ENCODE data around the gene CNTN5.

The CNTN5 gene

DNA sequence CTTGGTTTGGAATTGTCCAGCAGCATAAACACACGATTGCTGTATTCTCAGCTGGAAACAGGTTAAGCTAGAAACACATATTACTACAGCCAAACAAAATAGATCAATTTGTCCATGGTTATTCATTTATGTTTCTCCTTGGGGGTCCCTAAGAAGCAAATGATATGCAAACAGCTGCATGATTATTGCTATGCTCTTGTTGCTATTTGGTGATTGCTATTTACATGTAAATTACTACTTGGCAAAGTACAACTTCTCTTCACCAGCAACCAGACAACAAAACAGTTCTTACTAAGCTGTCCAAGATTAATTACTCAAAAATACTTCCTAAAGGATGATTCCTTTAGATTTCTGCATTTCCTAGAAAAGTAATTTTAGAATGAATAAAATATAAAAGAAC, 1098.4 kb downstream of the CNTN5 start:
- no peak for DNase-seq
- Histone ChIP-seq H4K8ac (ENCODE audit: low read depth, low read length) (no peak overlapping the region), H3K18ac (ENCODE audit: low read length) (no peak overlapping the region), H3K9ac (ENCODE audit: low read length) (no peak overlapping the region), H2BK120ac (ENCODE audit: insufficient read depth, low read length, poor library complexity) (no peak overlapping the region), H2BK12ac (ENCODE audit: low read length) (no peak overlapping the region), H3K9me3 (ENCODE audit: insufficient read depth, low read depth, low read length) (no peaks in the 10 kb centered on the region), H4K91ac (ENCODE audit: low read depth, low read length) (no peak overlapping the region), H3K4me1 (ENCODE audit: control insufficient read depth in 1 of 2, insufficient read depth in 2 of 2, low read length in 2 of 2) (no peaks in the 10 kb centered on the region), H3K79me1 (ENCODE audit: low read length) (no peaks in the 10 kb centered on the region), H2AK5ac (ENCODE audit: low read length) (no peak overlapping the region), H3K27me3 (ENCODE audit: insufficient read depth, low read length) (no peaks in the 10 kb centered on the region), H3K79me2 (ENCODE audit: control insufficient read depth, insufficient read depth, low read length, poor library complexity) (no peaks in the 10 kb centered on the region), H2AFZ (ENCODE audit: insufficient read depth, low read length, poor library complexity) (no peak overlapping the region), H3K4me3 (ENCODE audit: low read depth, low read length) (no peak overlapping the region), H3K14ac (ENCODE audit: low read length) (no peak overlapping the region), H3K36me3 (ENCODE audit: control insufficient read depth in 1 of 2, insufficient read depth in 2 of 2, low read length in 2 of 2) (no peaks in the 10 kb centered on the region), H4K12ac (ENCODE audit: low read depth, low read length) (no peak overlapping the region), H3K4me2 (ENCODE audit: low read length) (no peak overlapping the region), H3K4ac (ENCODE audit: low read depth, low read length) (no peak overlapping the region), H2BK5ac (ENCODE audit: low read depth, low read length, poor library complexity) (no peak overlapping the region), H3K23ac (ENCODE audit: low read length) (no peak overlapping the region), H3K27ac (ENCODE audit: low read depth, low read length) (no peak overlapping the region)
- no CpG with 5 or more reads among the region's 1 CpG for WGBS (ENCODE audit: extremely low coverage, insufficient coverage, insufficient read length)

DNA sequence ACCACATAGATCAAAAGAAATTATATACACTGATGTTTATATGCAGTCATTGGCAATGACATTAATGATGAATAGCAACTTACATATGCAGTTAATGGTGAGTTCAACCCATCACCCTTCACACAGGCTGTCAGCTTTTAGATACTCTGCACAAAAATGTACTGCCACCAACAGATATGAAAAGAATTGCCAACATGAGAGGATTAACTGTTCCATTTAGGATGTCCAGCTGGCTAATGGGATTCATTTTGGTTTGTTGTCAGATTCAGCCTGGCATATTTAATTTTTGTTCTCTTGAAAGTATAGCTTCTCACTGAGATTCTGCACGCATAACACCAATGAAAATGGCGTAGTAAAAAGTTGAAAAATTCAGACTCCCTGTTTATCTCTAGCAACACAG, 1112.4 kb downstream of the CNTN5 start:
- Histone ChIP-seq H3K4me3 (ENCODE audit: low read depth, low read length) (no peak overlapping the region), H2AK5ac (ENCODE audit: low read length) (no peak overlapping the region), H3K23ac (ENCODE audit: low read length) (no peak overlapping the region), H3K9me3 (ENCODE audit: insufficient read depth, low read depth, low read length) (no peaks in the 10 kb centered on the region), H3K36me3 (ENCODE audit: control insufficient read depth in 1 of 2, insufficient read depth in 2 of 2, low read length in 2 of 2) (no peaks in the 10 kb centered on the region), H2BK12ac (ENCODE audit: low read length) (no peak overlapping the region), H3K27me3 (ENCODE audit: insufficient read depth, low read length) (no peaks in the 10 kb centered on the region), H2BK120ac (ENCODE audit: insufficient read depth, low read length, poor library complexity) (no peak overlapping the region), H3K9ac (ENCODE audit: low read length) (no peak overlapping the region), H3K79me1 (ENCODE audit: low read length) (no peaks in the 10 kb centered on the region), H3K14ac (ENCODE audit: low read length) (no peak overlapping the region), H3K4me1 (ENCODE audit: control insufficient read depth in 1 of 2, insufficient read depth in 2 of 2, low read length in 2 of 2) (no peaks in the 10 kb centered on the region), H3K4me2 (ENCODE audit: low read length) (no peak overlapping the region), H4K12ac (ENCODE audit: low read depth, low read length) (no peak overlapping the region), H3K4ac (ENCODE audit: low read depth, low read length) (no peak overlapping the region), H2AFZ (ENCODE audit: insufficient read depth, low read length, poor library complexity) (no peak overlapping the region), H3K79me2 (ENCODE audit: control insufficient read depth, insufficient read depth, low read length, poor library complexity) (no peaks in the 10 kb centered on the region), H4K8ac (ENCODE audit: low read depth, low read length) (no peak overlapping the region), H3K27ac (ENCODE audit: low read depth, low read length) (no peak overlapping the region), H2BK5ac (ENCODE audit: low read depth, low read length, poor library complexity) (no peak overlapping the region), H4K91ac (ENCODE audit: low read depth, low read length) (no peak overlapping the region), H3K18ac (ENCODE audit: low read length) (no peak overlapping the region)
- WGBS (ENCODE audit: extremely low coverage, insufficient coverage, insufficient read length): no CpG with 5 or more reads among the region's 2 CpGs
- DNase-seq: no peak

DNA sequence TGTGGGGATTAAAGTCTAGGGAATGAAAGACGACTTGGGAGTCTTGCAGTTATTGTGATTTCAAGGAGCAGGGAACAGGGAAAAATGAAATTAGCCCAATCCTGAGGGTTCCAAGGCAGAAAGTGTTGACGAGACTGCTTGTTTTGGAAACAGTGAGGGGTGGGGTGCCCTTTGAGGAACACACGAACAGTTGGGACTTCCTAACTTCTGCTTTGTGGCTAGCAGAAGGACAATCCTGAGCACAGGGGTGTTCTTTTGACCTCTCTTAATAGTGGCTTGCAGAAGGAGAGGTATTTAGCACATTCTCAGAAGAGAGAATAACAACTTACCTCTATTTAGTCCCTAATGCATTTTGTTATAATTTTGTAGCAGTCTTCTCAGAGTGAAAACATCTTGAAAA, 1120.5 kb downstream of the CNTN5 start:
- Histone ChIP-seq H2AK5ac (ENCODE audit: low read length) (no peak overlapping the region), H3K4ac (ENCODE audit: low read depth, low read length) (no peak overlapping the region)

DNA sequence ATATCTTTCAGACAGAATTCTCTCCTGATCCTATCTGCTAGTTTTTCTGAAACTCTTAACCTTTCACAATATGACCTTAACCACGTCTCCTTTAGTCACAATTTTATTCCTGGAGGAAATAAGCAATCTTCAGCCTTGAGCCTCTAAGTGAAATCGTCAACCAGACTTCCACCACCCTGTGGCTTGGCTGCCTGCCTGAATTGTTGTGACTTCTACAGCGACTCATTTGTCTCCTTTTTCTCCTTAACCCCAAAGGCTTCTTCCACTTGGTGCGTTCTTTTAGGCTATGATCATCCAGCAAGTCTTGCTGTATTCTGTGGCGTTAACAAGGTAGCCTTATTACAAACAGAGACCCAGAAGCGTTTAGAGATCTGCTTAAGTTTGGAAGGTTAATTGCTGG, 1131.2 kb downstream of the CNTN5 start:
- WGBS (ENCODE audit: extremely low coverage, insufficient coverage, insufficient read length): no CpG with 5 or more reads among the region's 6 CpGs
- H2AK5ac ChIP-seq (ENCODE audit: low read length): no peak overlapping the region

More for the DNA sequence above, 1120.5 kb downstream of the CNTN5 start:
- Histone ChIP-seq H3K4me3 (ENCODE audit: low read depth, low read length) (no peak overlapping the region), H3K79me2 (ENCODE audit: control insufficient read depth, insufficient read depth, low read length, poor library complexity) (no peaks in the 10 kb centered on the region), H3K79me1 (ENCODE audit: low read length) (no peaks in the 10 kb centered on the region), H3K9me3 (ENCODE audit: insufficient read depth, low read depth, low read length) (no peaks in the 10 kb centered on the region), H3K23ac (ENCODE audit: low read length) (no peak overlapping the region), H2AFZ (ENCODE audit: insufficient read depth, low read length, poor library complexity) (no peak overlapping the region), H3K27me3 (ENCODE audit: insufficient read depth, low read length) (no peaks in the 10 kb centered on the region), H2BK12ac (ENCODE audit: low read length) (no peak overlapping the region), H2BK5ac (ENCODE audit: low read depth, low read length, poor library complexity) (no peak overlapping the region), H3K4me2 (ENCODE audit: low read length) (no peak overlapping the region), H3K27ac (ENCODE audit: low read depth, low read length) (no peak overlapping the region), H3K9ac (ENCODE audit: low read length) (no peak overlapping the region), H4K12ac (ENCODE audit: low read depth, low read length) (no peak overlapping the region), H4K91ac (ENCODE audit: low read depth, low read length) (no peak overlapping the region), H4K8ac (ENCODE audit: low read depth, low read length) (no peak overlapping the region), H3K36me3 (ENCODE audit: control insufficient read depth in 1 of 2, insufficient read depth in 2 of 2, low read length in 2 of 2) (no peaks in the 10 kb centered on the region), H2BK120ac (ENCODE audit: insufficient read depth, low read length, poor library complexity) (no peak overlapping the region), H3K14ac (ENCODE audit: low read length) (no peak overlapping the region), H3K18ac (ENCODE audit: low read length) (no peak overlapping the region), H3K4me1 (ENCODE audit: control insufficient read depth in 1 of 2, insufficient read depth in 2 of 2, low read length in 2 of 2) (no peaks in the 10 kb centered on the region)
- DNase-seq: no peak
- WGBS (ENCODE audit: extremely low coverage, insufficient coverage, insufficient read length): no CpG with 5 or more reads among the region's 3 CpGs

More for the DNA sequence above, 1131.2 kb downstream of the CNTN5 start:
- Histone ChIP-seq H3K14ac (ENCODE audit: low read length) (no peak overlapping the region), H3K23ac (ENCODE audit: low read length) (no peak overlapping the region), H3K9me3 (ENCODE audit: insufficient read depth, low read depth, low read length) (no peaks in the 10 kb centered on the region), H2BK12ac (ENCODE audit: low read length) (no peak overlapping the region), H4K91ac (ENCODE audit: low read depth, low read length) (no peak overlapping the region), H3K4ac (ENCODE audit: low read depth, low read length) (no peak overlapping the region), H3K27me3 (ENCODE audit: insufficient read depth, low read length) (no peaks in the 10 kb centered on the region), H3K36me3 (ENCODE audit: control insufficient read depth in 1 of 2, insufficient read depth in 2 of 2, low read length in 2 of 2) (no peaks in the 10 kb centered on the region), H4K8ac (ENCODE audit: low read depth, low read length) (no peak overlapping the region), H3K4me1 (ENCODE audit: control insufficient read depth in 1 of 2, insufficient read depth in 2 of 2, low read length in 2 of 2) (no peaks in the 10 kb centered on the region), H3K4me3 (ENCODE audit: low read depth, low read length) (no peak overlapping the region), H2BK120ac (ENCODE audit: insufficient read depth, low read length, poor library complexity) (no peak overlapping the region), H3K18ac (ENCODE audit: low read length) (no peak overlapping the region), H2BK5ac (ENCODE audit: low read depth, low read length, poor library complexity) (no peak overlapping the region), H3K79me2 (ENCODE audit: control insufficient read depth, insufficient read depth, low read length, poor library complexity) (no peaks in the 10 kb centered on the region), H3K4me2 (ENCODE audit: low read length) (no peak overlapping the region), H3K9ac (ENCODE audit: low read length) (no peak overlapping the region), H3K27ac (ENCODE audit: low read depth, low read length) (no peak overlapping the region), H4K12ac (ENCODE audit: low read depth, low read length) (no peak overlapping the region), H2AFZ (ENCODE audit: insufficient read depth, low read length, poor library complexity) (no peak overlapping the region), H3K79me1 (ENCODE audit: low read length) (no peaks in the 10 kb centered on the region)
- DNase-seq: no peak
